ENCODE data around the gene SELP. TPM values are rescaled to one million over a fixed set of nuclear protein-coding genes. Genes with fewer than 3 reads are reported as not detected.

The SELP gene
- total and polyA plus RNA-seq, 7 donors: 1.1 to 3.9 (median 1.3) TPM

GRCh38 chr1:169620565-169620964 is 9.4 kb downstream of the SELP start:
- 90 to 92% (median 90%) methylated on average over 8 of the region's 8 CpGs for WGBS, 3 donors

GRCh38 chr1:169618367-169618766 is 11.6 kb downstream of the SELP start:
- no peak for ATAC-seq
- Histone ChIP-seq H3K4me3 (no peak overlapping the region), H3K4me1 (no peaks in the 10 kb centered on the region), H3K27ac (no peak overlapping the region), H3K9me3 (no peaks in the 10 kb centered on the region), H3K36me3 (ENCODE audit: insufficient read depth in 1 of 2, low read depth in 1 of 2) (no peaks in the 10 kb centered on the region), H3K27me3 (ENCODE audit: insufficient read depth in 3 of 3, low read length in 2 of 3) (peaks cover 0 to 3% (median 0%) of the 10 kb centered on the region in 3 donors)
- intact Hi-C loops (cut with DNase I): loop anchor here in 1 of 2 donors (10.0 kb wide), 1 partner anchor 76 kb away; no protein-coding TSS in a partner anchor
- TF ChIP-seq CTCF (IDR thresholded peaks at IDR 0.05): no peak
- no peak for DNase-seq
- 71 to 74% (median 73%) methylated on average over 2 of the region's 2 CpGs for WGBS, 3 donors

More at GRCh38 chr1:169620565-169620964, 9.4 kb downstream of the SELP start:
- Histone ChIP-seq H3K27ac (no peak overlapping the region), H3K4me3 (no peak overlapping the region), H3K4me1 (no peaks in the 10 kb centered on the region), H3K36me3 (ENCODE audit: insufficient read depth in 1 of 2, low read depth in 1 of 2) (no peaks in the 10 kb centered on the region), H3K27me3 (ENCODE audit: insufficient read depth in 3 of 3, low read length in 2 of 3) (peaks cover 0 to 3% (median 0%) of the 10 kb centered on the region in 3 donors), H3K9me3 (no peaks in the 10 kb centered on the region)
- intact Hi-C loops (cut with DNase I): no loop called here
- no peak for ATAC-seq
- TF ChIP-seq CTCF (IDR thresholded peaks at IDR 0.05): no peak
- DNase-seq: no peak

GRCh38 chr1:169615803-169616202 is 14.1 kb downstream of the SELP start:
- TF ChIP-seq CTCF (IDR thresholded peaks at IDR 0.05): no peak
- 66 to 75% (median 69%) methylated on average over 5 of the region's 5 CpGs for WGBS, 3 donors
- Histone ChIP-seq H3K9me3 (no peaks in the 10 kb centered on the region), H3K4me1 (no peaks in the 10 kb centered on the region), H3K4me3 (no peak overlapping the region), H3K27me3 (ENCODE audit: insufficient read depth in 3 of 3, low read length in 2 of 3) (no peaks in the 10 kb centered on the region), H3K36me3 (ENCODE audit: insufficient read depth in 1 of 2, low read depth in 1 of 2) (no peaks in the 10 kb centered on the region), H3K27ac (no peak overlapping the region)
- DNase-seq (no peak), ATAC-seq (no peak)
- intact Hi-C loops (cut with DNase I): loop anchor here in 1 of 2 donors (10.0 kb wide), 1 partner anchor 79 kb away; no protein-coding TSS in a partner anchor

- ATAC-seq (no peak), DNase-seq (no peak)
- Histone ChIP-seq H3K27me3 (ENCODE audit: insufficient read depth in 3 of 3, low read length in 2 of 3) (no peaks in the 10 kb centered on the region), H3K27ac (no peak overlapping the region), H3K9me3 (no peaks in the 10 kb centered on the region), H3K36me3 (ENCODE audit: insufficient read depth in 1 of 2, low read depth in 1 of 2) (no peaks in the 10 kb centered on the region), H3K4me1 (no peaks in the 10 kb centered on the region), H3K4me3 (no peak overlapping the region)
- 73 to 82% (median 78%) methylated on average over 6 of the region's 6 CpGs for WGBS, 3 donors
- no peak for TF ChIP-seq CTCF (IDR thresholded peaks at IDR 0.05)
- intact Hi-C loops (cut with DNase I): loop anchor here in 1 of 2 donors (10.0 kb wide), 1 partner anchor 84 kb away; no protein-coding TSS in a partner anchor
These were observed 19.1 kb downstream of the SELP start for GRCh38 chr1:169610858-169611257.

GRCh38 chr1:169610108-169610507 is 19.8 kb downstream of the SELP start:
- Histone ChIP-seq H3K36me3 (ENCODE audit: insufficient read depth in 1 of 2, low read depth in 1 of 2) (no peaks in the 10 kb centered on the region), H3K4me3 (no peak overlapping the region), H3K4me1 (no peaks in the 10 kb centered on the region), H3K9me3 (no peaks in the 10 kb centered on the region), H3K27me3 (ENCODE audit: insufficient read depth in 3 of 3, low read length in 2 of 3) (peaks cover 0 to 2% (median 0%) of the 10 kb centered on the region in 3 donors), H3K27ac (no peak overlapping the region)
- WGBS, 3 donors: 4 to 19% (median 18%) methylated on average over 1 of the region's 1 CpG
- intact Hi-C loops (cut with DNase I): loop anchor here in 1 of 2 donors (10.0 kb wide), 1 partner anchor 85 kb away; no protein-coding TSS in a partner anchor
- TF ChIP-seq CTCF (IDR thresholded peaks at IDR 0.05): no peak
- DNase-seq (no peak), ATAC-seq (peak in 2 of 4 donors; percentile 58)
